GM21723 (cell line): ENCODE results near the gene ECD.

Experiments
- ATAC-seq: cut with Tn5 transposase; IDR thresholded peaks from one replicate; pipeline ENCODE4 v1.9.1; 2021; ENCODE audit warnings: mild to moderate bottlenecking, moderate library complexity; ENCODE audit not compliant: unreplicated experiment

ECD gene

GRCh38 chr10:73167783-73168464 is at the start of gene ECD, which contains the start of gene FAM149B1:
Gene ECD (minus strand): TSS chr10:73168008. CDS start chr10:73163937, 4,071 bp downstream.
Gene FAM149B1 (plus strand): TSS chr10:73168119. CDS start chr10:73168340, 221 bp downstream.
- peak; percentile 92 for ATAC-seq

DNA sequence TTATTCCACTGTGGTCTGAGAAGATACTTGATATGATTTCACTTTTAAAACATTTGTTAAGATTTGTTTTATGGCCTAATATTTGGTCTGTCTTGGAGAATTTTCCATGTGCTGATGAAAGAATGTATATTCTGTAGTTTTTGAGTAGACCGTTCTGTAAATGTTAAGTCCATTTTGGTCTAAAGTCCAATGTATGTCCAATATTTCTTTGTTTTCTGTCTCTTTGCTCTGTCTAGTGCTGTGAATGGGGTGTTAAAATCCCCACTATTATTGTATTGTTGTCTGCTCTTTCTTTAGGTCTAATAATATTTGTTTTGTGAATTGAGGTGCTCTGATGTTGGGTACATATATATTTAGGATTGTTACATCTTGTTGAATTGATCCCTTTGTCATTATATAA is 47.9 kb upstream of the ECD start:
- no peak for ATAC-seq

DNA sequence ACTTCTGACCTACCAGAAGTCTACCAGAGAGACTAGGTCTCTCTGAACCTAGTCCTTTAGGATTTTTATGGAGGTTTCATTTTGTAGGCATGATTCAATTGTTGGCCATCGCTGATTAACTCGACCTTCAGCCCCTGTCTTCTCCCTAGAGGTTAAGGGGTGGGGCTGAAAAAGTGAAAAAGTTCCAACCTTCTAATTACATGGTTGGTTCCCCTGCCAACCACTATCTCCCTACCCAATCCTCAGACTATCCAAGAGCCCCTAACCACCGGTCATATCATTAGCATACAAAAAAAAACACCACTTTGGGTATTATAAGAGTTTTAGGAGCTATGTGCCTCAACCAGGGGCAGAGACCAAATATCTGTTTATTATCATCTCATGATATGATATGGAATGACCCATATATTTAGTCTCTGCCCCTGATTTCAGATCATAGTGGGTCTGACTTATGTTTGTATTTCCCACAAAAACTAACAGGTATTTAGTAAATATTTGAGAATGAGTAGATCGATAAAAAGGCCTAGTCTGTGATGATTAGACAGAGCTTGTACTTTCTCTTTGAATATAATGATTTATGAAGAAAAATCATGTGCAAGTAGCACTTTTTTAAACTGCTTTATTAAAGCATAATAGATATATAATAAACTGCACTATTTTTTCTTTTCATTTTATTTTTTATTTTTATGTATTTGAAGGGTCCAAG is 43.5 kb upstream of the ECD start:
- ATAC-seq: no peak

GRCh38 chr10:73210395-73211105 is 42.7 kb upstream of the ECD start:
- ATAC-seq: no peak

- no peak for ATAC-seq
Observed at GRCh38 chr10:73209705-73210104, 41.9 kb upstream of the ECD start.

DNA sequence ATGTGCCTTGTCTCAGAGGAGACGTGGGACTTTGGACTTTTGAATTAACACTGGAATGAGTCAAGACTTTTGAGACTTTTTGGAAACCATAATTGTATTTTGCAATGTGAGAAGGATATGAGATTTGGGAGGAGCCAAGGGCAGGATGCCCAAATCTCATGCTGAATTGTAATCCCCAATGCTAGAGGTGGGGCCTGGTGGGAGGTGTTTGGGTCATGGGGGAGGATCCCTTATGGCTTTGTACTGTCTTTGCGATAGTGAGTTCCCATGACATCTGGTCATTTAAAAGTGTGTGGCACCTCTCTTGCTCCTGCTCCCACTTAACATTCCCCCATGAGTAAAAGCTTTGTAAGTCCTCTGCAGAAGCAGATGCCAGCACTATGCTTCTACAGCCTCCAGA is 40.1 kb upstream of the ECD start:
- no peak for ATAC-seq

DNA sequence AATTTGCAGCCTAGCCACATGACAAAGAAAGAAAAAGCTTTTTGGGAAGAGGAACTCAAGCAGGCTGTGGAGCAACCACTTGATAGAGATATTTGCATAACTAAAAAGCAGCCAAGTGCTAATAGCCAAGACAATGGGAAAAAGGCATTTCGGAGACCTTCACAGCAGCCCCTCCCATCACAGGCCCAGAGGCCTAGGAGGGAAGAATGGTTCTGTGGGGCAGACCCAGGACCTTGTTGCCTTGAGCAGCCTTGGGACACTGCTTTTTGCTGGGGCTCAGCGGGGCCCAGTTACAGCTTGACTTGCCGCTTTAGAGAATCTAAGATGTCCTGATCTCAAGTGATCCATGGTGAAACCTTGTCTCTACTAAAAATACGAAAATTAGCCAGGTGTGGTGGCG is 38.6 kb upstream of the ECD start:
- ATAC-seq: no peak

GRCh38 chr10:73205890-73206289 is 38.1 kb upstream of the ECD start:
- ATAC-seq: no peak

- no peak for ATAC-seq
Observed at GRCh38 chr10:73205081-73205480, 37.3 kb upstream of the ECD start.

GRCh38 chr10:73190188-73190587 is 22.4 kb upstream of the ECD start:
- no peak for ATAC-seq

DNA sequence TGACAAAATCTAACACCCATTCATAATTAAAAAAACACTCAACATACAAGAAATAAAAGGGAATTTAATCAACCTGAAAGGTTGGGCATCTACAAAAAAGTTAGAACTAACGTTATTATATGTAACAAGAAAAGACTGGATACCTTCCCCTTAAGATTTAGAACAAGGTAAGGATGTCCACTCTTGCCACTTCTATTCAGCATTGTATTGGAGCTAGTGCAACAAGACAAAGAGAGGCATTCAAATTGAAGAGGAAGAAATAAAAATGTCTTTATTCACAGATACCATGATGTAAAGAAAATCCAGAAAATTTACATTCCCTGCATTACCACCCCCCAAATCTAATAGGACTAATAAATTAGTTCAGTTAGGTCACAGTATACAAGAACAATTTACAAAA is 18.5 kb upstream of the ECD start:
- no peak for ATAC-seq

- ATAC-seq: no peak
Observed at GRCh38 chr10:73183667-73184281, 16.0 kb upstream of the ECD start.

DNA sequence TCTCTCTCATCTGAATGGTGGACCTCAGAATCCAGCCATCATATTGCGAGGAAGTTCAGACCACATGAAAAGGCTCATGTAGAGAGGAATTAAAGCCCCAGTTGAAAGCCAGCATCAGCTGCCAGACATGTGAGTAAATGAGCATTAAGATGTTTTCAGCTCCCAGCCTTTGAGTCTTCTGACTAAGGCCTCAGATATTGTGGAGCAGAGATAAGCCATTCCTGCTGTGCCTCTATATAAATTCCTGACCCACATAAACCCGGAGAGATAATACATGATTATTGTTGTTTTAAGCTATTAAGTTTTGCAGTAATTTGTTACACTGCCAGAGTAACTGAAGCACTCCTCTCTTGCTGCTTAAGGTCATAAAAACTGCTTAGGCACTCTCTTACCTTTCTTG is 14.8 kb upstream of the ECD start:
- no peak for ATAC-seq

DNA sequence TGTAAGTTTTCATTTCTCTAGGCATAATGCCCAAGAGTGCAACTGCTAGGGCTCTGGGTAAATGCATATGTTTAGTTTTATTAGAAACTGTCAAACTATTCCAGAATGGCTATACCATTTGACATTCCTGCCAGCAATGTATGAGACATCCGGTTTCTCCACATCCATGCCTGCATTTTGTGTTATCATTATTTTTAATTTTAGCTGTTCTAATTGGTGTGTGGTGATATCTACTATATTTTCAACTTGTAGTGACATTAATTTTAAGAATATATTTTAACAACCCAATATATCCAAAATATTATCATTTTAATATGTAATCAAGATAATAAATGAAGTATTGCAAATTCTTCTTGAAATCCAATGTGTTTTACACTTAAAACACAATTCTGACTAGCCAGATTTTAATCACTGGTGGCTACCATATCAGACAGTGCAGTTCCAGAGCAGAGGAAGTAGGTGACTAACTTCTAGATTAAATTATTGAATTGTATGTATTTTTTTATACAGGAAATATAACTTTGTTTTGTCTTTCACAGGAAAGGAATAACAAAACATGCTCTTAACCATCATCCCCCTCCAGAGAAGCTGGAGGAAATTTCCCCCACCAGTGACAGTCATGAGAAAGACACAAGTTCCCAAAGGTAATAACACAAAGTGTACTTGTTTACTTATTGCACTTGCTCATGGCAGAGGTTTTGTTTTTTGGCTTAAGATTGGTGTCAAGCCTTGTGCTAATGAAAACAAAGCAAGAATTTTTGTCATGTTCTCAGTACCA is 6.5 kb upstream of the ECD start:
- ATAC-seq: no peak

DNA sequence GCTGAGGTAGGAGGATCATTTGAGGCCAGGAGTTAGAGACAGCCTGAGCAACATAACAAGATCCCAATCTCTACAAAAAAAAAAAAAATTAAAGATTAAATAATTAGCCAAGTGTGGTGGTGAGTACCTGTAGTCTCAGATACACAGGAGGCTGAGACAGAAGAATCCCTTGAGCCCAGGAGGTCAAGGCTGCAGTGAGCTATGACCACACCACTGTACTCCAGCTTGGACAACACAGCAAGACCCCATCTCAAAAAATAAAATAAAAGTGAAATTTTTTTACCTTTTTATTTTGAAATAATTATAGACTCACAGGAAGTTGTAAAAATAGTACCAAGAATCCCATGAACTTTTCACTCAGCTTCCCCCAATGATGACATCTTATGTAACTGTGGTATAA is 5.1 kb upstream of the ECD start:
- no peak for ATAC-seq

GRCh38 chr10:73169320-73169719 is 1.5 kb upstream of the ECD start:
- no peak for ATAC-seq

DNA sequence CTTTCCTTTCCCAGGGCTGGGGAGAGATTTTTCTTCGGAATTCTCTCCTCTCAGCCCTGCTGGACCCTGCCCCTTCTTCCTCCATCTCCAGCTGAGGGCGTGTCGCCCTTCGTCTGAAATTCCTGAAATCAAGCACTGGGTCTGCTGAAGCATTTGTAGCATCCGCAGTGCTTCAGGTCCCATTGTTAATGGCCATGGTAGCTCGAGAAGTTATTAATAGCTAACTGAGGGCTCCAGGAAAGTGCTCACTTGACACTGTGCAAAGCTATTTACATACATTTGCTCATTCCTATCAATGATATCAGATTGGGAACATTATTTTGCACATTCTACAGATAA is 626 bp upstream of the ECD start:
- no peak for ATAC-seq

GRCh38 chr10:73167458-73167782 is 388 bp downstream of the ECD start:
- ATAC-seq: no peak

- no peak for ATAC-seq
Observed at GRCh38 chr10:73166972-73167371, 836 bp downstream of the ECD start.

DNA sequence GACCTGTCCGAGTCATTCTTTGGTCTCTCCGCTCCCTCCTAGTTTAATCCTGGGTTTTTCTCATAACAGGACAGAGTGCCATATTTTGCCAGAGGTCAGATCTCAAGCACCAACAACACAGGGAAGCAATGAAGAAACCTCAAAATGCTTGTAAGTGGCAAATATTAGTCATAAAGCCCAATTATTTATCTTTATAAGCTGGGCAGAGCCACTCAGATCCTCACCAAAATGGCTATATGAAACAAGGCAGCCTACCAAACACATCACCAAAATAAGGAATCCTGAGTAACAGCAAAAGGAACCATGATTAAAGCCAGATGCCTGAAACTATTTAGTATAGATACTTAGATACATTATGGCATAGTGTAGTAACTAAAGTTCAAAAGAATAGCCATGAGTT is 4.7 kb downstream of the ECD start:
- ATAC-seq: no peak

DNA sequence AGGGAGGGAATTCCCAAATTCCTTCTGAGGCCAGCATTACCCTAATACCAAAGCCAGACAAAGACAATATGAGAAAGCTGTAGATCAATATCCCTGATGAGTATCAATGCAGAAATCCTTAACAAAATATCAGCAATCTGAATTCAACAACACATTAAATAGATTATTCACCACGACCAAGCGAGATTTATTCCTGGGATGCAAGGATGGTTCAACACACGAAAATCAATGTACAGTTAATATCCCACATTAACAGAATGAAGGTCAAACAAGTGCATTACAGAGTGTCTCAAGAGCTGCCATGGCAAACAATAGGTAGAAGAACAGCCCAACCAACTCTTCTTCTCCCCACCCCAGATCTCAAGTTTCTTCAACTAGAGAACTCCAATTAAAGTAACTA is 6.1 kb downstream of the ECD start:
- no peak for ATAC-seq
